Stimulated activated naive CD8-positive, alpha-beta T cell treated with anti-CD3 and anti-CD28 coated beads, Interleukin-15, Interleukin-2, amounts not matched to agents 100 ng/mL and 50 ng/mL, for 24 hours (primary cell): ENCODE results near the gene TSACC.
"Not testable (repeated sequence)": the region's sequence is repeated elsewhere in the genome, so short reads cannot be mapped to it uniquely, and the experiment has no call there.

ENCODE experiments used
- H3K27ac Mint-ChIP-seq: one replicate; pipeline ENCODE4 v1.8.0; 2021; ENCODE audit warnings: mild to moderate bottlenecking, mixed read lengths
- H3K27me3 Mint-ChIP-seq: one replicate; pipeline ENCODE4 v1.8.0; 2021; ENCODE audit warnings: mixed read lengths
- H3K36me3 Mint-ChIP-seq: one replicate; pipeline ENCODE4 v1.8.0; 2021; ENCODE audit warnings: low read depth, mixed read lengths
- H3K4me1 Mint-ChIP-seq: one replicate; pipeline ENCODE4 v1.8.0; 2021; ENCODE audit warnings: low read depth, mixed read lengths
- H3K4me3 Mint-ChIP-seq: one replicate; pipeline ENCODE4 v1.8.0; 2021; ENCODE audit warnings: mild to moderate bottlenecking, mixed read lengths
- H3K9me3 Mint-ChIP-seq: one replicate; pipeline ENCODE4 v1.8.0; 2021; ENCODE audit warnings: mixed read lengths

TSACC gene

GRCh38 chr1:156360534-156360933, 22.2 kb downstream of the TSACC start:
- Mint-ChIP-seq H3K4me3 (no peak overlapping the region), H3K27me3 (peaks cover 52% of the 10 kb centered on the region), H3K36me3 (no peaks in the 10 kb centered on the region), H3K9me3 (no peaks in the 10 kb centered on the region), H3K27ac (no peak overlapping the region), H3K4me1 (peaks cover 14% of the 10 kb centered on the region)

- peaks cover 38% of the 10 kb centered on the region for H3K27me3 Mint-ChIP-seq
- H3K4me3 Mint-ChIP-seq: no peak overlapping the region
- no peaks in the 10 kb centered on the region for H3K9me3 Mint-ChIP-seq
- H3K27ac Mint-ChIP-seq: no peak overlapping the region
- H3K4me1 Mint-ChIP-seq: no peaks in the 10 kb centered on the region
- no peaks in the 10 kb centered on the region for H3K36me3 Mint-ChIP-seq
Measured at GRCh38 chr1:156365754-156366153, 27.4 kb downstream of the TSACC start.

- Mint-ChIP-seq H3K27me3 (peaks cover 41% of the 10 kb centered on the region), H3K9me3 (no peaks in the 10 kb centered on the region), H3K4me3 (no peak overlapping the region), H3K4me1 (no peaks in the 10 kb centered on the region), H3K36me3 (no peaks in the 10 kb centered on the region), H3K27ac (no peak overlapping the region)
Measured at GRCh38 chr1:156366378-156367166, 28.2 kb downstream of the TSACC start.

- Mint-ChIP-seq H3K27me3 (peaks cover 51% of the 10 kb centered on the region), H3K4me1 (no peaks in the 10 kb centered on the region), H3K4me3 (no peak overlapping the region), H3K27ac (no peak overlapping the region), H3K36me3 (no peaks in the 10 kb centered on the region), H3K9me3 (no peaks in the 10 kb centered on the region)
Measured at GRCh38 chr1:156367383-156368156, 29.2 kb downstream of the TSACC start.

GRCh38 chr1:156368157-156368658, 29.9 kb downstream of the TSACC start:
- Mint-ChIP-seq H3K36me3 (no peaks in the 10 kb centered on the region), H3K27ac (no peak overlapping the region), H3K9me3 (no peaks in the 10 kb centered on the region), H3K27me3 (peaks cover 57% of the 10 kb centered on the region), H3K4me1 (no peaks in the 10 kb centered on the region), H3K4me3 (no peak overlapping the region)

- H3K27me3 Mint-ChIP-seq: peaks cover 62% of the 10 kb centered on the region
- no peak within 1 kb of the TSS for H3K27ac Mint-ChIP-seq
- H3K36me3 Mint-ChIP-seq: no peaks in the 10 kb centered on the region
Measured at GRCh38 chr1:156368889-156369684, 30.8 kb downstream of the TSACC start, which contains the start of gene RHBG. Gene RHBG (plus strand): TSS chr1:156369211. CDS start chr1:156369250, 39 bp downstream.

GRCh38 chr1:156369685-156370286, 31.5 kb downstream of the TSACC start:
- not testable (repeated sequence) for H3K9me3 Mint-ChIP-seq, H3K27ac Mint-ChIP-seq, H3K36me3 Mint-ChIP-seq, H3K4me1 Mint-ChIP-seq
- peaks cover 61% of the 10 kb centered on the region for H3K27me3 Mint-ChIP-seq
- H3K4me3 Mint-ChIP-seq: peak overlapping the region; percentile 66

More at GRCh38 chr1:156368889-156369684, 30.8 kb downstream of the TSACC start, which contains the start of gene RHBG:
- H3K4me1 Mint-ChIP-seq: no peaks in the 10 kb centered on the region
- peak within 1 kb of the TSS; percentile 66 for H3K4me3 Mint-ChIP-seq
- no peaks in the 10 kb centered on the region for H3K9me3 Mint-ChIP-seq

- Mint-ChIP-seq H3K9me3 (no peaks in the 10 kb centered on the region), H3K27ac (no peak overlapping the region), H3K27me3 (peaks cover 58% of the 10 kb centered on the region), H3K4me1 (no peaks in the 10 kb centered on the region), H3K4me3 (no peak overlapping the region), H3K36me3 (no peaks in the 10 kb centered on the region)
Measured at GRCh38 chr1:156371553-156372264, 33.4 kb downstream of the TSACC start.

- Mint-ChIP-seq H3K27me3 (peaks cover 58% of the 10 kb centered on the region), H3K4me1 (no peaks in the 10 kb centered on the region), H3K4me3 (no peak overlapping the region), H3K9me3 (no peaks in the 10 kb centered on the region), H3K27ac (no peak overlapping the region), H3K36me3 (no peaks in the 10 kb centered on the region)
Measured at GRCh38 chr1:156372265-156372586, 33.9 kb downstream of the TSACC start.

- Mint-ChIP-seq H3K36me3 (no peaks in the 10 kb centered on the region), H3K27me3 (peaks cover 57% of the 10 kb centered on the region), H3K27ac (no peak overlapping the region), H3K9me3 (no peaks in the 10 kb centered on the region), H3K4me1 (no peaks in the 10 kb centered on the region), H3K4me3 (no peak overlapping the region)
Measured at GRCh38 chr1:156372876-156373275, 34.5 kb downstream of the TSACC start.

- H3K27ac Mint-ChIP-seq: no peak overlapping the region
- H3K27me3 Mint-ChIP-seq: peaks cover 51% of the 10 kb centered on the region
- no peak overlapping the region for H3K4me3 Mint-ChIP-seq
- H3K36me3 Mint-ChIP-seq: no peaks in the 10 kb centered on the region
- H3K4me1 Mint-ChIP-seq: no peaks in the 10 kb centered on the region
- H3K9me3 Mint-ChIP-seq: no peaks in the 10 kb centered on the region
Measured at GRCh38 chr1:156373546-156373945, 35.2 kb downstream of the TSACC start.

GRCh38 chr1:156376146-156376545, 37.8 kb downstream of the TSACC start:
- Mint-ChIP-seq H3K27ac (no peak overlapping the region), H3K27me3 (peaks cover 43% of the 10 kb centered on the region)

GRCh38 chr1:156376958-156377919, 38.9 kb downstream of the TSACC start:
- Mint-ChIP-seq H3K27ac (no peak overlapping the region), H3K4me3 (no peak overlapping the region), H3K9me3 (no peaks in the 10 kb centered on the region), H3K4me1 (no peaks in the 10 kb centered on the region), H3K36me3 (no peaks in the 10 kb centered on the region), H3K27me3 (peaks cover 33% of the 10 kb centered on the region)

More at GRCh38 chr1:156376146-156376545, 37.8 kb downstream of the TSACC start:
- Mint-ChIP-seq H3K4me1 (no peaks in the 10 kb centered on the region), H3K36me3 (no peaks in the 10 kb centered on the region), H3K4me3 (no peak overlapping the region), H3K9me3 (no peaks in the 10 kb centered on the region)
